Ovary (tissue), 3 donors: ENCODE data around the gene BDKRB1.

Source experiments
- CTCF ChIP-seq, 3 donors: fragments of 450-650 bp in 2 of 3; fragments of 200-600 bp in 1 of 3; IDR thresholded peaks; one replicate each; pipeline versions ENCODE4 v1.5.1 to v1.8.0; 2016 to 2022; ENCODE audit warnings: antibody characterized with exemption in 3 of 3, mild to moderate bottlenecking in 1 of 3
- EP300 ChIP-seq: sonication (generic); formaldehyde crosslinking; IDR thresholded peaks from one replicate; pipeline ENCODE4 v1.6.1; 2017; ENCODE audit warnings: antibody characterized with exemption
- POLR2A ChIP-seq: fragments of 450-650 bp; IDR thresholded peaks from one replicate; pipeline ENCODE4 v1.6.1; 2017; ENCODE audit warnings: antibody characterized with exemption, mild to moderate bottlenecking, moderate library complexity
- donor health status: DM: no; HTN: no; CAD: no.

- TF ChIP-seq CTCF (IDR thresholded peaks at IDR 0.05) (no peak), EP300 (no peak), POLR2A (no peak)
These were observed 2.9 kb upstream of the BDKRB1 start for GRCh38 chr14:96252999-96253539.
